Right kidney (tissue), 1 donor: Measurements from ENCODE around the gene WDR76.

ENCODE experiments used
- DNase-seq: peaks from one replicate; pipeline ENCODE4 v3.0.0-alpha.2; 2016

WDR76 gene

GRCh38 chr15:43878446-43878845 lies 51.6 kb downstream of the WDR76 start:
- DNase-seq, result no peak

GRCh38 chr15:43879386-43880355 lies 52.9 kb downstream of the WDR76 start:
- DNase-seq, result no peak

- DNase-seq, result no peak
These were observed 53.8 kb downstream of the WDR76 start for GRCh38 chr15:43880406-43881194.

GRCh38 chr15:43881245-43881644 lies 54.4 kb downstream of the WDR76 start:
- DNase-seq, result no peak

GRCh38 chr15:43881944-43882343 lies 55.1 kb downstream of the WDR76 start:
- DNase-seq, result no peak

- DNase-seq, result no peak
These were observed 56.8 kb downstream of the WDR76 start for GRCh38 chr15:43883571-43883970.

- DNase-seq, result no peak
These were observed 59.8 kb downstream of the WDR76 start for GRCh38 chr15:43886558-43886957.

GRCh38 chr15:43887901-43888300 lies 61.1 kb downstream of the WDR76 start:
- DNase-seq, result no peak

GRCh38 chr15:43889042-43889441 lies 62.2 kb downstream of the WDR76 start:
- DNase-seq, result no peak

GRCh38 chr15:43893956-43894355 lies 67.2 kb downstream of the WDR76 start:
- DNase-seq, result no peak

- DNase-seq, result no peak
These were observed 68.8 kb downstream of the WDR76 start for GRCh38 chr15:43895586-43895985.

GRCh38 chr15:43896543-43896942 lies 69.7 kb downstream of the WDR76 start:
- DNase-seq, result no peak

GRCh38 chr15:43898891-43899290 lies 72.1 kb downstream of the WDR76 start:
- DNase-seq, result no peak

GRCh38 chr15:43899928-43900327 lies 73.1 kb downstream of the WDR76 start:
- no peak for DNase-seq

- no peak for DNase-seq
These were observed 74.2 kb downstream of the WDR76 start for GRCh38 chr15:43900996-43901395.

- no peak for DNase-seq
These were observed 74.7 kb downstream of the WDR76 start for GRCh38 chr15:43901495-43901894.

GRCh38 chr15:43903864-43904290 lies 77.1 kb downstream of the WDR76 start:
- DNase-seq, result peak; percentile 45

- no peak for DNase-seq
These were observed 79.0 kb downstream of the WDR76 start for GRCh38 chr15:43905755-43906154.

GRCh38 chr15:43908516-43909050 lies 81.8 kb downstream of the WDR76 start:
- no peak for DNase-seq

GRCh38 chr15:43911235-43911781 lies 84.5 kb downstream of the WDR76 start:
- DNase-seq, result no peak

GRCh38 chr15:43912208-43912607 lies 85.4 kb downstream of the WDR76 start:
- DNase-seq, result no peak

- DNase-seq, result no peak
These were observed 86.4 kb downstream of the WDR76 start for GRCh38 chr15:43913026-43913780.
